Lower leg skin (tissue), 3 donors: ENCODE measurements around the gene UBR3.

Experiments used
- POLR2A ChIP-seq, 2 donors: fragments of 450-650 bp; IDR thresholded peaks; one replicate each; pipeline ENCODE4 v1.6.1; 2016 to 2017; ENCODE audit warnings: antibody characterized with exemption in 2 of 2, mild to moderate bottlenecking in 1 of 2, moderate library complexity in 1 of 2
- TF ChIP-seq, protein P1 (sequence below), 3 donors: fragments of 450-650 bp; IDR thresholded peaks; one replicate each; pipeline ENCODE4 v1.5.1; 2016; ENCODE audit warnings: antibody characterized with exemption in 3 of 3, mild to moderate bottlenecking in 3 of 3, moderate library complexity in 2 of 3

DNA sequence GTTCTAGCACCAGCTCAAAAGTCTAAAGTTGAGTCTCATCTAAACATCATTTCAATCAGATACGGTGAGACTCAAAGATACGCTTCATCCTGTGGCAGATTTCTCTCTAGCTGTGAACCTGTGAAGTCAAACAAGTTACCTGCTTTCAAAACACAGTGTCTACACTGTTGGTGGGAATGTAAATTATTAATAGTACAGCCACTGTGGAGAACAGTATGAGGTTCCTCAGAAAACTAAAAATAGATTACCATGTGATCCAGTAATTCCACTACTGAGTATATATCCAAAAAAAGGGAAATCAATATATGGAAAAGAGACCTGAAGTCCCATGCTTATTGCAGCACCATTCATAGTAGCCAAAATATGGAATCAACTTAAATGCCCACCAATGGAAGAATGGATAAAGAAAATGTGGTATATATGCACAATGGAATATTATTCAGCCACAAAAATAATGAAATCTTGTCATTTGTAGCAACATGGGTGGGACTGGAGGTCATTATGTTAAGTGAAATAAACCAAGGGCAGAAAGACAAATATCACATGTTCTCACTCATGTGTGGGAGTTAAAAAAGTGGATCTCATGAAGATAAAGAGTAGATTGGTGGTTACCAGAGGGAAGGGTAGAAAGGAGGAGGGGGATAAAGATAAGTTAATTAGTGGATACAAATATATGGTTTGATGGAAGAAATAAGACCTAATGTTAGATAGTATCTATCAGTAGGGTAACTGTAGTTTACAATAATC, 11.7 kb downstream of the UBR3 start:
- TF ChIP-seq, protein P1, sequence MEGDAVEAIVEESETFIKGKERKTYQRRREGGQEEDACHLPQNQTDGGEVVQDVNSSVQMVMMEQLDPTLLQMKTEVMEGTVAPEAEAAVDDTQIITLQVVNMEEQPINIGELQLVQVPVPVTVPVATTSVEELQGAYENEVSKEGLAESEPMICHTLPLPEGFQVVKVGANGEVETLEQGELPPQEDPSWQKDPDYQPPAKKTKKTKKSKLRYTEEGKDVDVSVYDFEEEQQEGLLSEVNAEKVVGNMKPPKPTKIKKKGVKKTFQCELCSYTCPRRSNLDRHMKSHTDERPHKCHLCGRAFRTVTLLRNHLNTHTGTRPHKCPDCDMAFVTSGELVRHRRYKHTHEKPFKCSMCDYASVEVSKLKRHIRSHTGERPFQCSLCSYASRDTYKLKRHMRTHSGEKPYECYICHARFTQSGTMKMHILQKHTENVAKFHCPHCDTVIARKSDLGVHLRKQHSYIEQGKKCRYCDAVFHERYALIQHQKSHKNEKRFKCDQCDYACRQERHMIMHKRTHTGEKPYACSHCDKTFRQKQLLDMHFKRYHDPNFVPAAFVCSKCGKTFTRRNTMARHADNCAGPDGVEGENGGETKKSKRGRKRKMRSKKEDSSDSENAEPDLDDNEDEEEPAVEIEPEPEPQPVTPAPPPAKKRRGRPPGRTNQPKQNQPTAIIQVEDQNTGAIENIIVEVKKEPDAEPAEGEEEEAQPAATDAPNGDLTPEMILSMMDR (IDR thresholded peaks at IDR 0.05), result no peak
- no peak for TF ChIP-seq POLR2A (IDR thresholded peaks at IDR 0.05)
